ENCODE measurements around the gene APOL5.
A peak's percentile ranks its signal among the peaks of the same experiment; 100 is the strongest.

Gene APOL5

GRCh38 chr22:35687461-35687860, 30.2 kb upstream of the APOL5 start:
- no peaks in the 10 kb centered on the region; the same call in 1 of the 2 replicates for H3F3A ChIP-seq (ENCODE audit: insufficient read depth, low read length)
- no peak overlapping the region for H2AFZ ChIP-seq (ENCODE audit: low read length)
- no peaks in the 10 kb centered on the region for H3K36me3 ChIP-seq (ENCODE audit: insufficient read depth, low read length)
- H3K9me2 ChIP-seq (ENCODE audit: low read depth, low read length), result no peaks in the 10 kb centered on the region
- H3K27me3 ChIP-seq (ENCODE audit: insufficient read depth, low read length), result no peaks in the 10 kb centered on the region
- peak overlapping the region; percentile 99 for H3K27ac ChIP-seq (ENCODE audit: low read depth, low read length, poor library complexity, severe bottlenecking)
- H3K79me2 ChIP-seq (ENCODE audit: insufficient read depth, low read length), result no peaks in the 10 kb centered on the region
- H3K4me1 ChIP-seq (ENCODE audit: insufficient read depth, low read length, severe bottlenecking), result peaks cover 62% of the 10 kb centered on the region
- no peaks in the 10 kb centered on the region for H3K9me3 ChIP-seq (ENCODE audit: low read length)
- TF ChIP-seq CTCF (IDR thresholded peaks at IDR 0.05; ENCODE audit: low read length) (no peak), EZH2 (IDR thresholded peaks at IDR 0.05; ENCODE audit: borderline replicate concordance, low read length) (no peak)
- H4K20me1 ChIP-seq (ENCODE audit: insufficient read depth, low read length), result no peaks in the 10 kb centered on the region
- H3K4me2 ChIP-seq (ENCODE audit: low read length), result no peak overlapping the region
- no peak overlapping the region for H3K4me3 ChIP-seq (ENCODE audit: low read depth, low read length, poor library complexity, severe bottlenecking)
- no peak overlapping the region for H3K9ac ChIP-seq (ENCODE audit: low read length)

- Histone ChIP-seq H3K79me2 (ENCODE audit: insufficient read depth, low read length) (no peaks in the 10 kb centered on the region), H3K9me2 (ENCODE audit: low read depth, low read length) (no peaks in the 10 kb centered on the region), H3K9me3 (ENCODE audit: low read length) (no peaks in the 10 kb centered on the region), H3K27ac (ENCODE audit: low read depth, low read length, poor library complexity, severe bottlenecking) (no peak overlapping the region), H4K20me1 (ENCODE audit: insufficient read depth, low read length) (no peaks in the 10 kb centered on the region), H3K4me1 (ENCODE audit: insufficient read depth, low read length, severe bottlenecking) (peaks cover 59% of the 10 kb centered on the region), H3K9ac (ENCODE audit: low read length) (no peak overlapping the region), H3K36me3 (ENCODE audit: insufficient read depth, low read length) (no peaks in the 10 kb centered on the region), H3K4me2 (ENCODE audit: low read length) (no peak overlapping the region), H3K4me3 (ENCODE audit: low read depth, low read length, poor library complexity, severe bottlenecking) (no peak overlapping the region), H3F3A (ENCODE audit: insufficient read depth, low read length) (no peaks in the 10 kb centered on the region; the same call in 1 of the 2 replicates), H2AFZ (ENCODE audit: low read length) (no peak overlapping the region), H3K27me3 (ENCODE audit: insufficient read depth, low read length) (no peaks in the 10 kb centered on the region)
- TF ChIP-seq EZH2 (IDR thresholded peaks at IDR 0.05; ENCODE audit: borderline replicate concordance, low read length) (no peak), CTCF (IDR thresholded peaks at IDR 0.05; ENCODE audit: low read length) (no peak)
These were observed 28.6 kb upstream of the APOL5 start for GRCh38 chr22:35688913-35689675.

GRCh38 chr22:35690001-35690400, 27.7 kb upstream of the APOL5 start:
- Histone ChIP-seq H2AFZ (ENCODE audit: low read length) (no peak overlapping the region), H3K36me3 (ENCODE audit: insufficient read depth, low read length) (no peaks in the 10 kb centered on the region), H3K4me1 (ENCODE audit: insufficient read depth, low read length, severe bottlenecking) (peaks cover 50% of the 10 kb centered on the region), H3K9ac (ENCODE audit: low read length) (no peak overlapping the region), H4K20me1 (ENCODE audit: insufficient read depth, low read length) (no peaks in the 10 kb centered on the region), H3K27ac (ENCODE audit: low read depth, low read length, poor library complexity, severe bottlenecking) (peak overlapping the region; percentile 27), H3K9me2 (ENCODE audit: low read depth, low read length) (no peaks in the 10 kb centered on the region), H3K4me3 (ENCODE audit: low read depth, low read length, poor library complexity, severe bottlenecking) (no peak overlapping the region), H3K9me3 (ENCODE audit: low read length) (no peaks in the 10 kb centered on the region), H3F3A (ENCODE audit: insufficient read depth, low read length) (no peaks in the 10 kb centered on the region; the same call in 1 of the 2 replicates), H3K27me3 (ENCODE audit: insufficient read depth, low read length) (no peaks in the 10 kb centered on the region), H3K4me2 (ENCODE audit: low read length) (no peak overlapping the region), H3K79me2 (ENCODE audit: insufficient read depth, low read length) (no peaks in the 10 kb centered on the region)
- no peak for TF ChIP-seq EZH2 (IDR thresholded peaks at IDR 0.05; ENCODE audit: borderline replicate concordance, low read length)
- TF ChIP-seq CTCF (IDR thresholded peaks at IDR 0.05; ENCODE audit: low read length), result no peak
